GM12891 (cell line): Measurements from ENCODE around the gene STPG2. TPM values are rescaled to one million over a fixed set of nuclear protein-coding genes. Genes with fewer than 3 reads are reported as not detected.

Experiments
- DNase-seq: peaks from one replicate; pipeline ENCODE4 v3.0.0; 2011; ENCODE audit warnings: low spot score; ENCODE audit not compliant: insufficient read length
- FAIRE-seq: peaks from 2 replicates; lab custom pipeline; 2011; peaks lifted over from hg19 to GRCh38; lab: Jason Lieb, UNC
- PAX5 ChIP-seq: IDR thresholded peaks from 2 replicates; pipeline ENCODE4 v1.6.1; 2011; ENCODE audit warnings: low read length, moderate library complexity, mild to moderate bottlenecking; ENCODE audit not compliant: insufficient read depth, severe bottlenecking
- POLR2A ChIP-seq: IDR thresholded peaks from 2 replicates; pipeline ENCODE4 v1.6.1; 2011; ENCODE audit warnings: low read depth, low read length, control low read depth
- POLR2AphosphoS5 ChIP-seq: IDR thresholded peaks from 2 replicates; pipeline ENCODE4 v1.6.1; 2011; ENCODE audit warnings: low read depth, low read length, control low read depth
- POU2F2 ChIP-seq: IDR thresholded peaks from 2 replicates; pipeline ENCODE4 v1.6.1; 2011; ENCODE audit warnings: low read depth, mild to moderate bottlenecking, control low read depth, low read length, moderate library complexity
- SPI1 ChIP-seq: IDR thresholded peaks from 2 replicates; pipeline ENCODE4 v1.6.1; 2011; ENCODE audit warnings: low read depth, low read length, control low read depth
- TAF1 ChIP-seq: IDR thresholded peaks from 2 replicates; pipeline ENCODE4 v1.6.1; 2011; ENCODE audit warnings: low read depth, low read length, control low read depth
- polyA plus RNA-seq: library from polyadenylated mRNA; unstranded; fragments of >200 nt; gene quantifications from one replicate; pipeline ENCODE4 v1.2.1, GENCODE V29; 2012; ENCODE audit warnings: low read depth, missing spikeins, inconsistent platforms; ENCODE audit not compliant: missing spikeins

The STPG2 gene
- polyA plus RNA-seq: not detected

DNA sequence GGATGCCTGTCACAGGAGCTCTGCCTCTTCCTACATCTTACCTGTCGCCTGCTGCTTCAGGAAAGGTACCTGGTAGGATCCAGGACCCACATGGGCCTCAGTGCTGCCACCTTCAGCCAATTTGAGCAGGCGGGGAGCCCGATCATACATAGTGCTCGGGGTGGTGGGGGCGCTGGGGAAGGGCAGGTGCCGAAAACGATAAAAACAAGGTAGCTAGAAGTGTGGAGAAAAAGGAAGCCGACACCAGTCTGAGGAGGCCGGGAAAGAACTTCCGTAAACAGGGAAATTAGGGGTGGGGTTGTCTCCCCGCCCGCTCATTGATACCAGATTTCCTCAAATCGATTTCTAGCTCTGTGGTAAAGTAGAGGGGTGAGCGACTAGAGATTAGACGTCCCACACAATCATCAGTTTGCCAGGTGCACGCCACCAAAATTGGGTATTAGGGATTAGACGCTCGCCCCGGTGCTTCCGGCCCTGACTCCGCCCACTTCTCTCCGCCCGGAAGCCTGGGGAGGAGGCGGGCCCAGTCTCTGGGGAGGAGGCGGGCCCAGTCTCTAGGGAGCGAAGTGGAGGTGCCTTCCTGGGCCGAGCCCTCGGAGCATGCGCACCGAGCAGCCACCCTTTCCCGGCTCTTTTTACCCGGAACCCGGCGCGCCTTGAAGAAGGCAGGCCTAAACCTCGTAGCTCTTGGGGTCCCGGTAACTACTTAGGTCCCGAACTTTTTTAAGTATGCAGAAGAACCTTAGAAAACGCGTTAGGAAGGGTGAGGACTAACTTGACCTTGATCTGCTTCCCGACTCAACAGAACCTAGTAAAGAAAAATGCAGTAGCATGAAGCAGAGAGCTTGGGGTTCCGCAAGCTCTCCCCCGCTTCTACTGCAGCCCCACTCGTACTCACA is at the start of gene STPG2:
Gene STPG2, minus strand, starts transcription at position 476 of the 899 bp plus-strand sequence.
- peak; percentile 60 for DNase-seq
- peak; percentile 92 for FAIRE-seq
- TF ChIP-seq POLR2AphosphoS5 (peak; percentile 74), SPI1 (no peak), TAF1 (no peak), POU2F2 (0 out of 2 replicates have a peak, but pooled peaks have one; percentile 52), PAX5 (no peak), POLR2A (peak; percentile 83)

DNA sequence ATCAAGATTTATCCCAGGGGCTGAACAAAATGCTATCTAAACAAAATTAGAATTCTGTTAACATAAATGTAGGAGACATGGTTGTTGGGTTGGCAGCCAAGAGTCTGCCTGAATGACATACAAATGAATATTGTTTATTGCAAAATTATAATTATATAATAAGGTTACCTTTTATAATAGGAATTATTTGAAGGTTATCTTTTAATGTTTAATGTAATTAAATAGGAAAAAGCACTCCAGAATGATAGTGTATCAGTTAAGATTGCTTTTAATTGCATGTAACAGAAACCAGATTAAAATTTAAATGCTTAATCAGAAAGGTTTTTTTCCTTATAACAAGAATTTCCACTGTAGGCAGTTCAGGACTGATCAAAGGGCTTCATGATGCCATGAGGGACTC is 42.0 kb upstream of the STPG2 start:
- FAIRE-seq (no peak), DNase-seq (no peak)
- TF ChIP-seq SPI1: no peak

DNA sequence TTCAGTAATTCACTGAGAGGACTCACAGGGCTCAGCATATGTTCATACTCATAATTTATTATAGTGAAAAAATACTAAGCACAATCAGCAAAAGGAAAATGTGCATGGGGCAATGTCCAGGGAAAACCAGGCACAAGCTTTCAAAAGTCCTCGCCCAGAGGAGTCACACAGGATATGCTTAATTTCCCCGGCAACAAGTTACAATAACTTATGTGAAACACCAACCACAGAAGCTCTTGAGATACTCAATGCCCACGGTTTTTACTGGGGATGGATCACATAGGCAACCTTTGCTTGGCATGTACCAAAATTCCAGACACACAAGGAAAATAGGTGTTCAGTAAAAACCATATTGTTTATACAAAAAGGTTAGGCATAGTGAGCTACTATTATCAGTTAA is 38.5 kb upstream of the STPG2 start:
- DNase-seq (no peak), FAIRE-seq (no peak)
- TF ChIP-seq PAX5 (no peak), TAF1 (no peak), POU2F2 (no peak), POLR2AphosphoS5 (no peak), SPI1 (no peak), POLR2A (no peak)

DNA sequence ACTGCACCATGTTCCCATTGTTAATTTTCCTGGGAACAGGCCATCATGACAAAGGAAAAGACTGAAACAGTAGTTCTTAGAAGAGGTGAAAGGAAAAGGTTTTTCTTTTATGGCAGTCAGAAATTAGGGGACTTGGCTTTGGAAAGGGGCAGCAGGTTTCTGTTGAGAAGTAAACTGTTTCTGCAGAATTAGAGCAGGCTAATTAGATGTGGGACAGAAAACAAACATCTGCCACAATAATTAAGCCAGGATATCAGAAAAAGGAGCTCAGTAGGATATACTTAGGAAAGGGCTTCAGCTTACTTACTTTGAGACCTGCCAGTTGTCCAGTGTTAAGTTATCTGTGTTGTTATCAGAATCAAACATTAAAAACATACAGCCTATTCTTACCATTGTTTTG is 36.7 kb upstream of the STPG2 start:
- TF ChIP-seq PAX5 (no peak), POU2F2 (no peak), POLR2A (no peak), TAF1 (no peak), POLR2AphosphoS5 (no peak), SPI1 (no peak)
- FAIRE-seq: no peak
- DNase-seq: no peak

DNA sequence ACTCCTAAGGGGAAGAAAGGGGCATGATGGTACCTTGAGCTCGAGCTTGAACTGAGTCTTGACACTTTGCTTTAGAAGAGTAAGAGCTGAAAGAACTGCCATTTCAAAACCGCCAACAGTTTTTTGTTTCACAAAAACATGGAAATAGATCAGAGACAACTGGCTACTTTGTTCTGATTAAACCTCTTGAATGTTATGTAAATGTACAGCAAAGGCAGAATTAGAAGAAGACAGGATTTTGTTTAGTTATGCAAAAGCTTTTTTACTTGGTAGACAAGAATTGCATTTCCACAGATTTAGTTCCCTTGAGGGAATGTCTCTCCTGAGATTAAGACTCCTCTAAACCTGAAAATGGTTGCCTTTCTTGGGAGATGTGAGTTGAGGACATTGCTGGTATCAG is 33.3 kb upstream of the STPG2 start:
- TF ChIP-seq SPI1: no peak
- no peak for TF ChIP-seq POLR2AphosphoS5
- TF ChIP-seq POLR2A: no peak
- TF ChIP-seq PAX5: no peak
- no peak for TF ChIP-seq TAF1
- TF ChIP-seq POU2F2: no peak

DNA sequence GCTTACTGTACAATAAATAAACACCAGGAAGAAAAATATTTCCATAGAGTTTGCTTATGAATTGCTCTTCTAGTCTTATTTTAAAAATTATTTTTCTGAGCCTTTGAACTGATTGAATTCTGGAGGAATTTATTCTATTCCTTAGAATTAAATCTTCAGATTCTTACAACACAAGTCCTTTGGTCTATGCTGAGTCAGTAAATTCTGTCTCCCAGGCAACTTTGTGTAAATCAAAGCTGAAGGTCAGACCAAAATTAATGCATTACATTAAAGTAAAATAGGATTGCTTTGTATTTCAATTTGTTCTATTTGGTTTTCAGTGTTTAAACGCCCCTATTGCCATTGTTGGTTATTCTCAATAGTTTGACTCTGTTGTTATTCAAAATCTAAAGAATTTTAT is 26.8 kb upstream of the STPG2 start:
- no peak for TF ChIP-seq SPI1
- TF ChIP-seq TAF1: no peak
- TF ChIP-seq POU2F2: no peak
- TF ChIP-seq POLR2AphosphoS5: no peak
- no peak for TF ChIP-seq PAX5
- TF ChIP-seq POLR2A: no peak
- DNase-seq: no peak
- no peak for FAIRE-seq

More for the DNA sequence above, 33.3 kb upstream of the STPG2 start:
- no peak for DNase-seq
- no peak for FAIRE-seq

DNA sequence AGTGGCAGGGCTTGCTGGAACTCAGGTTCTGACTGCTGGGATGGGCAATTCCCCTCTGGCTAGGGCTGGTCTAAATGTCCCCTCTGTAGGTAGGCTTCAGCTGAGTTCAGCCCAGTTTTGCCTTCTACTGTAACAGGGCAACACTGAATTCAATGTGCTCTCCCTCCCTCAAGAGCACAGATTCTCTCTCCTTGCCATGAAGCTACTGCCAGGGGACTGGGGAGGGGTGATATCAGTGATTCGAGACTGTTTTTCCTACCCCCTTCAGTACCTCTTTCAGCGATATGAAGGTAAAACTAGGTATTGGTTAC is 23.4 kb upstream of the STPG2 start:
- no peak for TF ChIP-seq TAF1
- no peak for TF ChIP-seq POU2F2
- no peak for TF ChIP-seq POLR2AphosphoS5
- no peak for TF ChIP-seq POLR2A
- no peak for TF ChIP-seq SPI1
- TF ChIP-seq PAX5: no peak
- DNase-seq (no peak), FAIRE-seq (no peak)

DNA sequence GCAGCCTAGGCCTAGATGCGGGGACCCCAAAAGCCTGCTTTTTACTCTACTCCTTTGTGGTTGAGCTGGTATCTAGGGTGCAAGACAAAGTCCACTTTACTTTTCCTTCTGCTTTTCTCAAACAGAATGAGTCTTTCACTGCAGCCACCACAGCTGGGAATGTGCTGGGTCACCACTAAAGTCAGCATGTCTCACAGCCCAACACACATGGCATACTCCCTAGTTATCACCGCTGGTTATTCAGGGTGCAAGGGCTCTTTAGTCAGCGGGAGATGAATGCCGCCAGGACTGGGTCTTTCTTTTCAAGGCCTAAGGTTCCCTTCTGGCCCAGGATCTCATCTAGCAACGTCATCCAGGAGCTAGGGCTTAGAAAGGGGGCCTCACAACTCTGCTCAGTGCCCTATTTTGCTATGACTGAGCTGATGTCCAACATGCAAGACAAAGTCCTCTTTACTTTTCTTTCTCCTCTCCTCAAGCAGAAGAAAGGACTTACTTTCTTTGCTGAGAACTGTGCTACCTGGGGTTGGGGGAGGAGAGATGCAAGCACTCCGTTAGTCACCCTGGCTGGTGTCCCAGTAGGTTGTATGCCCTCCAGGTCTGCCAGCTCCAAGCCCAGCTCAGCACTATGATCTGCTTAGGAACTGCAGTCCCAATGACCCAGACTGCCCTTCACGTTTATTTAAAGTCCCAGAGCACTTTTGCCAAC is 22.9 kb upstream of the STPG2 start:
- TF ChIP-seq POU2F2: no peak
- no peak for TF ChIP-seq SPI1
- no peak for TF ChIP-seq POLR2A
- no peak for TF ChIP-seq TAF1
- no peak for TF ChIP-seq PAX5
- no peak for TF ChIP-seq POLR2AphosphoS5
- no peak for DNase-seq
- FAIRE-seq: no peak

DNA sequence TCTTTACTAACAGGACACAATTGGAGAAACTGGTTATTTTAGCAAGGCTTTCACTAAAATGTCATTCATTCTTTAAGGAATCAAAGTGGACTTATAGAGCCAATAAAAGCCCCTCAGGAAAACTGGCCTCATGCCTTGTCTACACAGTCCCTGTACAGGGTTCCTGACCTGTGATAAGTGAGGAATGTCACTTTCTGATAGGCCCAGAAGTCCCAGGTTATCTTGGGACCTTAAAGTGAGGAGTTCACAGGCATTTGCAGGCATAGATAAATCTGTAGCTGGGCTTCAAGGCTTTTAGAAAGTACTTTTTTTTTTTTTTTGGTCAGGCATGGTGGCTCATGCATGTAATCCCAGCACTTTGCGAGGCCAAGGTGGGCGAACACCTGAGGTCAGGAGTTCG is 19.4 kb upstream of the STPG2 start:
- no peak for TF ChIP-seq TAF1
- TF ChIP-seq POLR2AphosphoS5: no peak
- TF ChIP-seq POLR2A: no peak
- no peak for TF ChIP-seq PAX5
- no peak for TF ChIP-seq POU2F2
- no peak for TF ChIP-seq SPI1
- DNase-seq: no peak
- no peak for FAIRE-seq
